AG08395 (cell line): ENCODE results near the gene SCAMP2.
"Not testable (repeated sequence)": the region's sequence is repeated elsewhere in the genome, so short reads cannot be mapped to it uniquely, and the experiment has no call there.

ENCODE experiments used
- DNase-seq: peaks from one replicate; pipeline ENCODE4 v3.0.0; 2012; ENCODE audit warnings: mixed read lengths, low spot score

The SCAMP2 gene

DNA sequence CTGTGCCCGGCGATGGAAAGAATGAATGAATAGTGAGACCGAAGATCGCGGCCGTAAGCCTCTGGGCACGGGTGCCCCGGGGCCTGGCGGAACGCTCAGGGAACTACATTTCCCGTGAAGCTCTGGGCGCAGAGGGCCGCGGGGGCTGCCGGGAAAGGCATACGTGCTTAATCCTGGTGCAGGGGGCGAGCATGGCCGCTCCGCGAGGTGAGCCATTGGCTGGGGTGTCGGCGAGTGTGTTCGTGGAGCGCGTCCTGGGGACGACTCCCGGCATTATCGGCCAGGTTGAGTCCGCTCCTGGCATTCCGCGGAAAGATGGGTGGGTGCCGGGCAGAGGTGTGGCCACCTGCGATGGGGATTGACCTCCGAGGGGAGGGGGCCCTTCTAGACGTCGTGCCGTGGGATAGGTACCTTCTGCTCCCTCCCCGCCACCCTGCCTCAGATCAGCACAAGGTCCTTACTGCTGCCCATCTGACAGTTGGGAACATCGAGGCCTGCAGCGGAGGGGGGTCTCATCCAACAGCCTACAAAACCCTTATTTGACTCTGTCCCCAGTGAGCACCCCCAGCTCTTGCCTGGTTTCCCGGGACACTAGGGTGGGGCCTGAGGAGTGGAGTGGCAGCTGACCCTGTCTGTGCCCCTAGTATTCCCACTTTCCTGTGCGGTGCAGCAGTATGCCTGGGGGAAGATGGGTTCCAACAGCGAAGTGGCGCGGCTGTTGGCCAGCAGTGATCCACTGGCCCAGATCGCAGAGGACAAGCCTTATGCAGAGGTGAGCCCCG lies 16.9 kb upstream of the SCAMP2 start, which contains the start of gene MPI:
Gene MPI, plus strand, starts transcription at position 160 of the 782 bp plus-strand sequence. Its CDS starts 32 bp downstream, at position 192.
- DNase-seq, result peak; percentile 95

DNA sequence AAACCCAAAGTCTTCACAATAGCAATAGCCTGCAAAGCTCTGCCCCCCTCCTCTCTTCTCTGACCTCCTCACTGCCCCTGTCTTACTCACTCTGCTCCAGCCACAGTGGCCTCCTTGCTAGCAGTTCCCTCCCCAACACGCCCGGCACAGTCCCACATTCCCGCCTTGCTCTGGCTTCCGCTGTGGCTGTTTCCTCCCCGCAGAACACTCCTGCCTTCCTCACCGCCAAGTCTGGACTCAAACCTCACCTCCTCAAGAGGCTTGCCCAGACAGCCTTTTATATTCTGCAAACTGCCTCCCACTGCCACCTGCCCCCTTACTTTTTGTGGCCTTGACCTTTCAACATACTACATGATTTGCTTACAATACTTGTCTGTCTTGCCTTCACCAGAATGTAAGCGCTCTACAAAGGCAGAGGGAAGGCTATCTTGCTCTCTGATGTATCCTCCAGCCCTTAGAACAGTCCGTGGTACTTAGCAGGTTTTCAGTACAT lies 16.3 kb upstream of the SCAMP2 start:
- DNase-seq, result peak; percentile 52

DNA sequence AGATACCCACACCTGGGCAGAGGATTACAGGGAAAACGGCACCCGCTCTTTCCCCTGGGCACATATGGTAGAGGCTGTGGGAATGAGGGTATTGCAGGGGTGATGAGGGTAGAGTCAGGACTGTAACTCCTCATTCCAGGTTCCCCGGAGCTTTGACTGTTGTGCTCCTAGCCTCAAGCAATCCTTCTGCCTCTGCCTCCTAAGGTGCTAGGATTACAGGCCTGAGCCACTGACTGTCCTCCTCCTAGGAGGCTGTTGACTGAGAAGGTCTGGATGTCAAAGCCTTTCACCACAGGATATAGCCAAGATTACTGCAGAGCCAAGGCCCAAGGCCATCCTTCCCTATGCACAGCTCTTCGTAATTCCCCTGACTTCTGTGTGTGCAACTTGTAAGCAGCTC lies 15.6 kb upstream of the SCAMP2 start:
- DNase-seq, result no peak

DNA sequence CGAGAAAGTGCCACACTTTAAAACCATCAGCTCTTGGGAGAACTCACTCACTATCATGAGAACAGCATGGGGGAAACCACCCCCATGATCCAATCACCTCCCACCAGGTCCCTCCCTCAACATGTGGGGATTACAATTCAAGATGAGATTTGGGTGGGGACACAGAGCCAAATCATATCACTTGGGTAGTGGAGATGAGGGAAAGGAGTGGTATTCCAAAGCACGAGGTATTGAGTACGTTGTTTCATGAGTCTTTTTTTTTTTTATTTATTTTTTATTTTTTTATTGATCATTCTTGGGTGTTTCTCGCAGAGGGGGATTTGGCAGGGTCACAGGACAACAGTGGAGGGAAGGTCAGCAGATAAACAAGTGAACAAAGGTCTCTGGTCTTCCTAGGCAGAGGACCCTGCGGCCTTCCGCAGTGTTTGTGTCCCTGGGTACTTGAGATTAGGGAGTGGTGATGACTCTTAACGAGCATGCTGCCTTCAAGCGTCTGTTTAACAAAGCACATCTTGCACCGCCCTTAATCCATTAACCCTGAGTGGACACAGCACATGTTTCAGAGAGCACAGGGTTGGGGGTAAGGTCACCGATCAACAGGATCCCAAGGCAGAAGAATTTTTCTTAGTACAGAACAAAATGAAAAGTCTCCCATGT lies 14.5 kb upstream of the SCAMP2 start:
- DNase-seq, result not testable (repeated sequence)

DNA sequence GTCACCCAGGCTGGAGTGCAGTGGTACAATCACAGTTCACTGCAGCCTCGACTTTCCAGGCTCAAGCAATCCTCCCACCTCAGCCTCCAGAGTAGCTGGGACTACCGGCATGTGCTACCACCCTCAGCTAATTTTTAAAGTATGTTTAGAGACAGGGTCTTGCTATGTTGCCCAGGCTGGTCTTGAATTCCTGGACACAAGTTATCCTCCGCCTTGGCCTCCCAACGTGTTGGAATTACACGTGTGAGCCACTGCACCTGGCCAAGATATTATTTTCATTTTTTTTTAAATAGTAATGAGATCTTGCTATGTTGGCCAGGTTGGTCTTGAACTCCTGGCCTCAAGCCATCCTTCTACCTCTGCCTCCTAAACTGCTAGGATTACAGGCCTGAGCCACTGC lies 12.3 kb upstream of the SCAMP2 start:
- no peak for DNase-seq

DNA sequence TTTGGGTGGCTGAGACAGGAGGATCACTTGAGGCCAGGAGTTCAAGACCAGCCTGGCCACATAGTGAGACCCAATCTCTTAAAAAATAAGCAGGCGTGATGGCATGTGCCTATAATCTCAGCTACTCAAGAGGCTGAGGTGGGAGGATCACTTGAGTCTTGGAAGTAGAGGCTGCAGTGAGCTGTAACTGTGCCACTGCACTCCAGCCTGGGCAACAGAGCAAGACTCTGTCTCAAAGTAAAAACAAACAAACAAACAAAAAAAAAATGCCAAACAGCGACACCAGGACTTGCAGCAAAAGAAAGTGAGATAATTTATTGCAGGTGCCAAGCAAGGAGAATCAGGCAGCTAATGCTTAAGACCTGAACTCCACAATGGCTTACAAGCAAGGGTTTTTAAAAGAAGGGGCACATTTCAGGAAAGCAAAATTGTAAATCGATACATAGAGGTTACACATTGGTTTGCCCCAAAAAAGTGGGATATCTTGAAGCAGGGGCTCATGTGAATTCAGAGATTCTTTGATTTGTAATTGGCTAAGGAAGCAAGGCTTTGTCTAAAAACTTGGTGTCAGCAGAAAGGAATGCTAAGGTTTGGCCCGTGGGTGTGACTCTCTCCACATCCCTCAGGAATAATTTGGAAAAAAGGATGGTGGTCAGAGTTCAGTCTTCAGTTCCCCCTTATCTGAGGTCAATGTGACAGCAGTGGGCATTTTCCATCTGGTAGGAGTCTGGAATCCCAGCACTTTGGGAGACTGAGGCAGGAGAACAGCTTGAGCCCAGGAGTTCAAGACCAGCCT lies 11.5 kb upstream of the SCAMP2 start:
- peak; percentile 27 for DNase-seq

DNA sequence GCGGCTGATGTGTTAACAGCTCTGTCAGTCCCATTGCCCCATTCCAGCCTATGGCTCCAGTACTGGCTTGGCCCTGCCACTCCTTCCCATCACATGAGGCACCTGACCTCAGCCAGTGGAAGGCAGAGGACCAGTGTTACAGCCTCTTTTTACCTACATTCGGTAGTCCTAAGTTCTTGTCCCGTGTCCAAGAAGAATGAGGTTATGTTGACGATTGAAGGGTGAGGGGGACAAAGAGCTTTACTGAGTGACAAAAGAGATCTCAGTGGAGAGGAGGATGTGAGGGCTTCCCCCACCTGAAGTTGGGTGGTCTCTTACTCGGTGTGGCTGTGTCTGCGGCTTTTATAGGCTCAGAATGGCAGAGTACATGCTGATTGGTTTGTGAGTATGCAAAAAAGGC lies 9.4 kb upstream of the SCAMP2 start:
- no peak for DNase-seq

DNA sequence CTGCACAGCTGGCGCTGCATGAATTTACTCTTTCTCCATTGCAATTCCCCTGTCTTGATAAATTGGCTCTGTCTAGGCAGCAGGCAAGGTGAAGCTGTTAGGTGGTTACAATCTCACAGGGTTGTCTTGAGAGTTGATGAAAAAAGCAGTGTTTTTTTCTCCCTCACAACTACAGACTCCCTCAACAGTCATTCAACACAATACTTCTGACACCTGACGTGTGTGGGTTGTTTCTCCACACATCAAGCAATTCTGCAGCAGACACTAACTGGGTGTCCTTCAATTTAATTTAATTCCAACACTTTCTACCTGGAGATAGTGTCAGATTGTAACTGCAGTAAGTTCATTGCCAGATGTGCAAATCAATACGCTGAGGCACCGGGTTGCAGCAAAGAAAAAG lies 5.1 kb upstream of the SCAMP2 start:
- DNase-seq, result no peak

DNA sequence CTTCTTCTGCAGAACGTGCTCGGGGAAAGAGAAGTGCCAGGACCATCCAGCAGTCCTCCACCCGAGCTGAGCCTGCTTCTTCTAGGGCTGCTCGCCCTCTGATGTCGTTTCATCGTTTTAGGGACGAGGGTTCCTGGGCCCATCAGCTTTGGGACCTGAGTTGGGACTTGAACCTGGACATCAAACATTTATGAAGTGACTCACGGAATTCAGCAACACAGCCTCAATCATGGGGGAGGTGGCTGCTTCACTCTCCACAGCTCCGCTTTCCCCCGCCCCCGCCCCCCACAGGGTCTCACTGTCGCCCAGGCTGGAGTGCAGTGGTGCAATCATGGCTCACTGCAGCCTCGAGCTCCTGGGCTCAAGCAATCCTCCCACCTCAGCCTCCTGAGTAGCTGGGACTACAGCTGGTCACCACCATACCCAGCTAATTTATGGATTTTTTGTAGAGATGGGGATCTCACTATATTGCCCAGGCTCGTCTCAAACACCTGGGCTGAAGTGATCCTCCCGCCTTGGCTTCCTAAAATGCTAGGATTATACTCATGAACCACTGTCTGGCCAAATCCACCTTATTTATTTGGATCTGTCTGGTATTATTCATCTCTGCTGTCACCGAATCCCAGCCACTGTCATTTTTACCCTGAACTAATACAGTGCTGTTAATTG lies 725 bp upstream of the SCAMP2 start:
- peak; percentile 17 for DNase-seq

DNA sequence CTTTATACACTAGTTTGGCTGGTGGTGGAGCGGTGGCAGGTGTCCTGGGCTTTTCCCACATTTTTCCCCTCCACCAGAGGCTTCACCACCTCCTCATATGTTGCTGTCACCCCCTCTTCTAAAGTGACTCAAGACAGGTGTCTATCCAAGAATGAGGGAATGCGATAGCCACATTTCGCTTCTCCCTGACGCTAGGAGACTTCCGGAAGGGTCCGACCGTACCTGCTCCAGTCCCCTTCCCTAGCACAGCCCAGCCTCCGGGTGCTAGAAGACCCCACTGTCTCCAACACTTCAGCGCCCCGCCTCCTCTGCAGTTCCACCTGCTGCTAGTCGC lies 496 bp downstream of the SCAMP2 start:
- DNase-seq, result no peak

DNA sequence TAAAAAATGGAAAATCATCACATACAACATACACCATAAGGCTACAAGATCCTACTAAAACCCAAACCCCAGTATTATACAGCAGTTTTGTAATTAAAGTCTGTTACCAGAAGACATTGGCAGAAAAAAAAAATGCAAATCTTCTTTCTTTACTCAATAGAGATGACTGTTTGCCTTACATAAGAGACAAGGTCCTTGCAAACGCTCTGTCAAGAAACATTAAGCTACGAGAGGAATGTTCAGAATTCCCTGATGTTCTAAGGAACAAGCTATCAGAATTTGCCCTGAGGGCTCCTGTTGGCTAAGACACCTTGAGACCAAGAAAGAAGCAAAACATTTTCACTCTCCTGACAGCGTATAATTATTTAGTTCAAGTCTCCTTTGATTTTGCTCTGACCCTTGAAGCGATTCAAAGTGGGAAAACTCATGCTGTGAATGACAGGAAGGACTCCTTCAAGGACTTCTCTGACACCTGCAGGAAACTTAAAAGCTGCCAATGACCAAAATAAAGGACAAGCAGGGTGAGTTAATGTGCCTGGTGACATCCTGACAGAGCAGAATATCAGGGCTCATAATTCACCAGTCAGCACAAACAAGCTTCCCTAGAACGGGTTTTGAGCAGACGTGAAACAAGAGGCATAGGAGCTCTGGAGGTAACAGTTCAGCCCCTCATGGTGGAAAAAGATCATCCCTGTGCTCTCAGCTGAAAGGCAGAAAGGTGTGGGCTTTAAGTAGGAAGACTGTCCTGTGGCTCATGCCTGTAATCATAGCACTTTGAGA lies 2.5 kb downstream of the SCAMP2 start:
- no peak for DNase-seq

DNA sequence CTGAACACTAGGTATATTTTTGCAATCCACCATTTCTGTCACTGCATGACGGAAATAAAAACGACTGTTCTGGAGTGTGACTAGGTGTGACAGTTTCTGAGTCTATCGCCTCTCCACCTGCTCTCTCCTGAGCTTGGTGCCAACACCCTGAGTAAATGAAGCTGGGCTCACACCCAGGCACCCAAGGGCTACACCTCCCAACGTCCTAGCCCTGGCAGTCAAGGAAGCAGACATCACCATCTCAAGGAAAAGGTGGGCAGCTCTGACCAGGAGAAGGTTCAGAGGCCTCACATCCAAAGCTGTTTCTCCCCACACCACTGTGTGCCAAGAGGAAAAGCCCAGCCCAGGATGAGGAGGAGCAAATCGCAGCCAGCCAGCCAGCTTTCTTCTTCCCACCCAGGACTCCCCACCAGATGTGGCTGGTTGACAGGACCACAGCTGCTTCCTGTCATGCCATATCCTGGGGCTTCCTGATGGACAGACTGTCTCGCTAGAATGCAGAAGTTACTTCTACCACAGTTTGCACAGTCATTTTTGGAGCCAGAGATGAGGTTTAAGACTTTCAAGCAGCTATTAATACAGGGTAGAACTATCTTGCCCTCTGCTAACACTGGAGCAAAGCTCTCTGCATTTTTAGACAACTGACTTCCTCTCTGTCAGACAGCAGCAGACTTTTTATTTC lies 3.3 kb downstream of the SCAMP2 start:
- DNase-seq, result peak; percentile 50

DNA sequence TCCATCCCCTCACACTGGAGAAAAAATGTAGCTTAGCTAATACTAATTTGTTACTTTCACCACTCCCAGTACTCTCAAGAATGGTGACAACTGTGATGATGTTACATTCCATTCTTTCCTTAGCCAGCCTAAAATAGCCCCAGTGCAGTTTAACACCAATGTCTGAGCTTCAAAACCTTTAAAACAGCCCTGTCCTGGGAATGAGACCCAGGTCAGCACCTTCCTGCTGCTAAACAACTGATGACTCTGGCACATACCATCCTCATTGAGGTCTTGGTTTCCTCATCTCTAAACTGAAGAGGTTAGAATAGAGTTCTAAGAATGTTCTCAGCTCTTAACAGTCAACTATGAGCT lies 3.8 kb downstream of the SCAMP2 start:
- DNase-seq, result no peak

DNA sequence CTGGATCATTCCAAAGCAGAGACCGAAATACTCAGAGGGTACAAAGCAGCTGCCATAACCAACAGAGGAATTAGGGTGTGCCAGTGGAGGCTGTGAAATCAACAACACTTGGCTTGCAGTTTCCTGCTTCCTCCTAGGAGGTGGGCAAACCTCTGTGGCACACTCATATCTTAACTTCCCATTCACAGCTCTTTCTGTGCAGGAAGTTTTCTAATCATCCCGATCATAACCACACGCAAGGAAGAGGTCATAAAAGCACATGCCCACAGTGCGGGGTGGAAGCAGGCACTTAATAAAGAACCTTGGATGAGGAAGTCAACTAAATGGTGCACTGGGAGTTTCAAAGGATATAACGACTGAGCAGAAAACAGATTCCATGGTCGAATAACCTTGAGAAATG lies 5.1 kb downstream of the SCAMP2 start:
- DNase-seq, result no peak

DNA sequence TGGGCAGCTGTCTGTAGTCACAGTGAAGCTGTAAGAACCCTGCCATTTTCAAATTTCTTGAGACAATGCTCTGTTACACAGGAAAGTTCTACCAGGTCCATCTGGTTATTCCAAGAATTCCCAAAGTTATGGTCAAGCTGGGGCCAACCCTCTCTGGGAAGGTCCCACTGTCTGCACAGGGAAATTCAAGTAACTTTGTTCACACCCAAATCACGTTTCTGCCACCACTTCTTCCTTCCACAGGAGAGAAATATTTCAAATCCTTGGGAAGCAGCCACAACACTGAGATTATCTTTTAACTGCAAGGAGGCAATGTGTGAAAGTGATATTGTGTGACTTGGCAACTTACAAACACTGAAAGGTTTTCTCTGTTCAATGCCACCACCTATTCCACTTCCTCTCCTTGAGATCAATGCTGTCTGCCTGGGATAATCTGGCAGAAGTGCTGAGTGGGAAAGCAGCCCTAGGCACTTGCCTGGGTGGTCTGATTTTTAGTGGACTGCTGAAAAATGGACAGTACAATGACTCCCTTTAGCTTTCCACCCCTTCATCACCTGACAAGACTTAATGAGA lies 5.6 kb downstream of the SCAMP2 start:
- DNase-seq, result no peak

DNA sequence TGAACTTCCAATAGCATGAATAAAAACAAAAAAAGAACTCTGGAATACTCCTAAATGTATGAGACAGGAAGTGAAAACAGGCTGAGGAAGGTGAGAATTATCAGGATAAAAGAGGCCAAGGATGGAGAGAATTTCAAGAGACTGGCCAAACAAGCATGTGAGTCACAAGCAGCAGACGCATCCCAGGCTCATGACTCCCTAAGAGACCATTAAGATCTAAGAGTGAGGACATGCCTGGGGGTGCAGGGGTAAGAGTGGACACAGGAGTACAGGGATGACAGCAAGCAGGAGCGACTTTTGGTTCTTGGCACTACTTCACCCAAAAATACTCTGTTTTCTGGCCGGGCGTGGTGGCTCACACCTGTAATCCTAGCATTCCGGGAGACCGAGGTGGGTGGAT lies 7.1 kb downstream of the SCAMP2 start:
- DNase-seq, result peak; percentile 85

DNA sequence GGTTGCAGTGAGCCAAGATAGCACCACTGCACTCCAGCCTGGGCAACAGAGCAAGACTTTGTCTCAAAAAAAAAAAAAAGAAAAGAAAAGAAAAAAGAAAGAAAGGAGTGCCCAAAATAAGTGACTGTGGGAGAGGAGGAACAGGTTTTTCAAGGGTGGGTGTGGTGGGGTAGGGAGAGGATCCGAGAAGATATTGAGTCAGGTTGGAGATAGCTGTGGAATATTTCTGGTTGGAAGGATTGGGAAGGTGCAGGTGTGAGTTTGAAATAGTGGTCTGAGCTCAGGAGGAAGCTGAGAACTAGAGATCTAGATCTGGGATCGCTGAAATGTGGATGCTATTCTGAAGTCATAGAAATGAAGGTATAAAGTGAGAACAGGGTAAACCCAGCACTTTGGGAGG lies 7.8 kb downstream of the SCAMP2 start:
- DNase-seq, result no peak

DNA sequence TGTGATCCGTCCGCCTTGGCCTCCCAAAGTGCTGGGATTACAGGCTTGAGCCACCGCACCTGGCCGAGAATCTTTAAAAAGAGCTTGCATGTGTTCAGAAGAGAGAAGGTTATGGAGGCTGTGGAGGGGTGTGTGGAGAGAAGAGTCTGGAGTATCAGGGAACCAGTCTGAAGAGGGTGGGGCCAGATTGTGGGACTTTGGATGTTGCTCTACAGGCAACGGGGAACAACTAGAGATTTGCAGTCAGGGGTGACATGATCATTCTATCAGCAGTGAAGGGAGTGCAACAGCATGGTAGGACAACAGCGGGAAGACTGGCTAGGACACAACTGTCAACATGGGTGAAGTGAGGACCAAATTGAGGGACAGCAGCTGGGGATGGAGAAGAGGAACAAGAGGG lies 8.9 kb downstream of the SCAMP2 start:
- no peak for DNase-seq

DNA sequence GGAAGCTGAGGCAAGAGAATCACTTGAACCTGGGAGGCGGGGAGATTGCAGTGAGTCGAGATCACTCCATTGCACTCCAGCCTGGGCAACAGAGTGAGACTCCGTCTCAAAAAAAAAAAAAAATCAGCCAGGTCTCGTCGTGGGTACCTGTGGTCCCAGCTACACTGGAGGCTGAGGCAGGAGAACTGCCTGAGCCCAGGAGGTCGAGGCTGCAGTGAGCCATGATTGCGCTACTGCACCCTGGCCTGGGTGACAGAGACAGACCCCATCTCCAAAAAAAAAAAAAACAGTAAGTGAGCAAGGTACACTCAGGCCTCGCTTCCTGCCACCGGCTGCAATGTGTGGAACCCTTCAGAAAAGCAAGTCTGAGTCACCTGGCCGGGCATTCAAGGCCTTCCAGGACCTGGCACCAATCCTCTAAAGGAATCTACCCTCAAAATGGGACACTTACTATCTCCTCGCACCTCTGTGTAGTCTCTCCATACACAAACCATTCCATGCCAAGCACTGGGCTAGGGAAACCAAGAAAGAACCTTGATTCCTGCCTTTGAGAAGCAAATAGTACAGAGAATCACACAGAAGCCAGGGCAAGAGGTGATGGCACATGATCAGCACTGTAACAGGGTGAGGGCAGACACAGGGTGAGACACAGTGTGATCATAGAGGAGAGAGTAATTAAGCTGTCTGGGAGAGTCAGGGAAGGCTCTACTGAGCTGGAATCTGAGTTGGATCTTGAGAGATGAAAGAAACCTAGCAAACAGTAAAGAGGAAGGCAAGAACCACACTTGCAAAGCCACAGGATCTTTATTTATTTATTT lies 9.7 kb downstream of the SCAMP2 start:
- DNase-seq, result peak; percentile 24

DNA sequence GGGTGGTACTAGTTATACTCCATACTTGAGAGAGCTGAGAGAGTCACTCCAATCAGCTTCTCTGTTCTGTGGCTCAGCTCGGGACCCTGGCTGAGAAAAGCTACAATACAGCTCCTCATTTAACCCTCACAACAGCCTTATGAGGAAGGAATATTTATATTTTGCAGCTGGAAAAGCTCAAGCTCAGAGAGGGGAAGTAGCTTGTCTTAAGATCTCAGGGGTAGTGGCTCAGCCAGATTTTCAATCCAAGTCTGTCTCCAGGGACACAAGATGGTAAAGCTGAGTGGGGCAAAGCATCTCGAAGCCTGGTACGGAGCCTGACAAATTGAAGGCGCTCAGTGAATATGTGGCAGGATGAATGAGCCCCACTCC lies 14.8 kb downstream of the SCAMP2 start:
- DNase-seq, result no peak
